ENCODE results near the gene PLAC1. TPM values are rescaled to one million over a fixed set of nuclear protein-coding genes. Genes with fewer than 3 reads are reported as not detected.

Gene PLAC1
- total RNA-seq, 1 experiment from 2014 or later = 0.34 TPM

GRCh38 chrX:134642386-134642785, 15.9 kb downstream of the PLAC1 start:
- H3K36me3 ChIP-seq (ENCODE audit: control insufficient read depth in 1 of 2, insufficient read depth in 2 of 2, low read length in 2 of 2) = no peaks in the 10 kb centered on the region
- H4K20me1 ChIP-seq (ENCODE audit: insufficient read depth) = no peaks in the 10 kb centered on the region
- no peaks in the 10 kb centered on the region for H3K9me3 ChIP-seq (ENCODE audit: control insufficient read depth in 1 of 2, insufficient read depth in 1 of 2, low read depth in 1 of 2, low read length in 2 of 2)
- CTCF ChIA-PET = no interaction called here
- H3K9ac ChIP-seq (ENCODE audit: low read length) = no peak overlapping the region
- no peak overlapping the region for H3K4me2 ChIP-seq (ENCODE audit: low read length)
- TF ChIP-seq POLR2A (IDR thresholded peaks at IDR 0.05; ENCODE audit: borderline replicate concordance, extremely low read depth, insufficient read depth, insufficient read length) (no peak), EZH2 (IDR thresholded peaks at IDR 0.05) (no peak), RAD21 (IDR thresholded peaks at IDR 0.05; ENCODE audit: low read depth) (no peak), MAX (IDR thresholded peaks at IDR 0.05) (no peak), SP1 (IDR thresholded peaks at IDR 0.05; ENCODE audit: low read depth) (no peak), CBX3 (IDR thresholded peaks at IDR 0.05; ENCODE audit: low read depth) (no peak), TCF7L2 (IDR thresholded peaks at IDR 0.05; ENCODE audit: borderline replicate concordance, extremely low read depth, insufficient read depth, insufficient read length) (no peak), SRF (IDR thresholded peaks at IDR 0.05; ENCODE audit: low read depth) (no peak), YY1 (IDR thresholded peaks at IDR 0.05; ENCODE audit: extremely low read depth, insufficient replicate concordance, low read depth, low read length) (no peak), POLR2AphosphoS5 (IDR thresholded peaks at IDR 0.05; ENCODE audit: low read depth, low read length) (no peak), ZNF274 (IDR thresholded peaks at IDR 0.05; ENCODE audit: low read depth, low read length) (no peak), ELF1 (IDR thresholded peaks at IDR 0.05; ENCODE audit: borderline replicate concordance, low read depth) (no peak), ZFX (IDR thresholded peaks at IDR 0.05) (no peak), EZH2phosphoT487 (IDR thresholded peaks at IDR 0.05; ENCODE audit: borderline replicate concordance) (no peak)
- no peaks in the 10 kb centered on the region for H3K4me1 ChIP-seq (ENCODE audit: control insufficient read depth in 1 of 2, insufficient read depth in 2 of 2, low read length in 2 of 2)
- RAD21 ChIA-PET (ENCODE audit: low non-redundant PET in 1 of 2, low total read pairs in 2 of 2, uncharacterized antibody in 2 of 2, unreplicated experiment in 2 of 2) = no interaction called here
- H2AFZ ChIP-seq (ENCODE audit: low read depth, low read length, poor library complexity, severe bottlenecking) = no peak overlapping the region
- H3K9me2 ChIP-seq (ENCODE audit: insufficient read depth) = no peaks in the 10 kb centered on the region
- intact Hi-C loops (cut with micrococcal nuclease) = no loop called here
- no peak overlapping the region for H3K4me3 ChIP-seq (replicated peaks in 1 of 2; ENCODE audit: low read depth in 1 of 2, low read length in 2 of 2)
- ATAC-seq (no peak), DNase-seq (ENCODE audit: low read depth, low spot score) (no peak)
- no peak overlapping the region for H3K27ac ChIP-seq (ENCODE audit: low read depth, low read length)
- no peaks in the 10 kb centered on the region for H3K79me2 ChIP-seq (ENCODE audit: insufficient read depth, low read length)
- POLR2A ChIA-PET = no interaction called here
- no peaks in the 10 kb centered on the region for H3K27me3 ChIP-seq (ENCODE audit: insufficient read depth, low read length)
- no TSS peak for BruUV-seq (replicated peaks)
